NCI-H2081 (cell line): ENCODE data around the gene HYLS1.
A peak's percentile ranks its signal among the peaks of the same experiment; 100 is the strongest.
"Not testable (repeated sequence)": the region's sequence is repeated elsewhere in the genome, so short reads cannot be mapped to it uniquely, and the experiment has no call there.

Experiments
- DNase-seq, 2 experiments: peaks; one replicate each; lab custom pipeline; 2025; lab: John Stamatoyannopoulos, UW

The HYLS1 gene

DNA sequence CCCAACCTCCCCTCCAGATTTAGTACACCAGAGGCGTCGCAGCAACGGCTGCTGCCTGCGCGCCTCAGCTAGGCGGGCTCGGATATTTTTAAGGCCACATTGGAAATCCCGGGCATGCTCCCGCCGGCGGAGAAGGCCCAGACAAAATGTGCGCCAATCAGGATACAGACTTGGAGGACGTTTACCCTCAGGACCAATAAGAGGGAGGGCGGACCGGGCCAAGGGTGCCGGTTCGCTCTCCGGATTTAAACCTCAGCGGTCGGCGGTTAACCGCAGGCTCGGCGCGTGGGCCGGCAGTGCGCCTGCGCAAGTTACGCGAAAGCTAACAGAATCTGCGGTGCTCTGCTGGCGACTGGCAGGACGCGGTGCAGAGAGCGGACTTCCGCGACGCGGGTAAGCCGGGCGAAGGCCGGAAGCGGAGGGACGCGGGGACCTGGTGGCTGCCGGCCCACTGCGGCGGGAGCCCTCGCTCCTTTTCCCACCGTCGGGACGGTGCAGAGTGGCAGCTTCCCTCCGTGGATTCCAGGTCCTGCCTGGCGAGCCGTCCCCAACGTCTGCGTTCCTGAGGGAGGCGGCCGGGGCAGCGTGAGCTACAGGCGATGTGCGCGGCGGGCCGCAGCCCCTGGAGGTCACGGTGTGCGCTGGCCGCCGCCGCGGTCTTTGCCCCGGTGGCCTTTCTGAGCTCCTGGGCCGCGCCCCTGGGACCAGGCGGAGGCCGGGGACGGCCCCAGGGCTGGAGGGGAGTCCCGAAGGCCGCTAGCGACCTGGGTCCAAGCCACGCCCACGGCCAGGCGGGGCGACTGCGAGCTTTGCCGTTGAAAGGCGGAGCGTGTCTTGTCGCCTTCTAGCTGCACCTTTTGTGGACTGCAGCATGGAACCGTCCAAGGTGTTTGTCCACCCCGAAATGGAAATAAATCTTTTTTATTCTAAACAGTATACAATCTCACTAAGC is at the start of gene HYLS1:
Gene HYLS1 (plus strand): TSS at position 296 of the 952 bp plus-strand sequence. CDS start 11,701 bp downstream, outside the sequence.
- DNase-seq, result peak; percentile 90 to 94

DNA sequence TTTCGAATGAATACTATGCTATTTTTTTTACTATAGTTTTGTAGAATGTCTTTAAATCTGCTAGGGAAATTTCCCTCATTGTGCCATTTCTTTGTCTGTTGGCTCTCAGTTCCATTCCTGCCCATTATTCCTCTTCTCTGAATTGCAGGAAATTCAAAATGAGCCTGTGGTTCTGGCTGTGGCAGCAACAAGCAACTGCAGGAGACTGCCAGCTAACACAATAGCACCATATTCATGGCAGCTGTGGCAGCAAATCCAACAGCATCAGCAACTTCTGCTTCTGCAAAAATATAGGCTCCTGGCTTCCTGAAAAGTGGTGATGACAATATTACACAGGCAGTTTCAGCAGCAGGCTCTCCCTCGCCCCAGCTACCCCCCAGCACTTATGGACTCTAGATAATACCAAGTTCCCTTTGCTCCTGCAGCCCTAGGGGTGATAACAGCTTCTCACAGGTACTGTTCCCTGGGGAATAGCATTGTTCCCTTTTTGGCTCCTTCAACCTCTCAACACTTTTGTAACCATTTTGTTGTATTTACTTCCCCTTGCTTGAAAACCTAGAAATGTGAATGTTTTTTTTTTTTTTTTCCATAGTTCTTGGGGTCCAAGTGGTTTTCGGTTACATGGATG is 45.0 kb upstream of the HYLS1 start:
- DNase-seq, result peak in 1 of 2 experiments; percentile 16

DNA sequence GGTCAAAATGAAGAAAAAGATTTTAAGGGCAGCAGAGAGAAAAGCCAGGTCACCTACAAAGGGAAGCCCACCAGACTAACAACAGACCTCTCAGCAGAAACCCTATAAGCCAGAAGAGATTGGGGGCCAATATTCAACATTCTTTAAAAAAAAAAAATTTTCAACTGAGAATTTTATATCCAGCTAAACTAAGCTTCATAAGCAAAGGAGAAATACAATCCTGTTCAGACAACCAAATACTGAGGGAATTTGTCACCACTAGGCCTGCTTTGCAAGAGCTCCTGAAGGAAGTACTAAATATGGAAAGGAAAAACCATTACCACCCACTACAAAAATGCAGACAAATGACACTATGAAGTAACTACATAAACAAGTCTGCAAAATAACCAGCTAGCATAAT is 41.3 kb upstream of the HYLS1 start:
- DNase-seq, result no peak

- not testable (repeated sequence) for DNase-seq
Observed at GRCh38 chr11:125857670-125858069, 29.8 kb upstream of the HYLS1 start.

DNA sequence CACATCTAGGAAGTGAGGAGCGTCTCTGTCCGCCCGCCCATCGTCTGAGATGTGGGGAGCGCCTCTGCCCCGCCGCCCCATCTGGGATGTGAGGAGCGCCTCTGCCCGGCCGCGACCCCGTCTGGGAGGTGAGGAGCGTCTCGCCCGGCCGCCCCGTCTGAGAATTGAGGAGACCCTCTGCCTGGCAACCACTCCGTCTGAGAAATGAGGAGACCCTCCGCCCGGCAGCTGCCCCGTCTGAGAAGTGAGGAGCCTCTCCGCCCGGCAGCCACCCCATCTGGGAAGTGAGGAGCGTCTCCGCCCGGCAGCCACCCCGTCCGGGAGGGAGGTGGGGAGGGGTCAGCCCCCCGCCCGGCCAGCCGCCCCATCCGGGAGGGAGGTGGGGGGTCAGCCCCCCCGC is 24.7 kb upstream of the HYLS1 start:
- not testable (repeated sequence) for DNase-seq

GRCh38 chr11:125865354-125865753 is 22.1 kb upstream of the HYLS1 start:
- DNase-seq, result not testable (repeated sequence)

DNA sequence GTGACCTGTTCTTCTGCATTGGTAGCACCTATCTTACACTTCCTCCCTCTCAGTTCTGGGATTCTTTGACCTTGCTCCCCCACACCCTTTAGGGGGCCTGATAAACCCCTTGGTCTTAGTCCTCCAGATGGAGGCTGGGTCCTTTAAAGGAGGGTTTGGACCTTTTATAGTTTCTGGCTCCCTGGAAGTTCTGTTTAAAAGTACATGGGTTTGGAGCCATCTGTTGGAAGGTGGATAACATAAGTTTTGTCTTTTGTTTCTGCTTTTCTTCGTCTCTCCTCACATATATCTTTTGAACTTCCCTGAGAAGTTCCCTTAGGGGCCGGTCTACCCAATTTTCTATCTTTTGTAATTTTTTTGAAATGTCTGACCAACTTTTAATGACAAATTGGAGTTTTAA is 17.9 kb upstream of the HYLS1 start:
- no peak for DNase-seq

DNA sequence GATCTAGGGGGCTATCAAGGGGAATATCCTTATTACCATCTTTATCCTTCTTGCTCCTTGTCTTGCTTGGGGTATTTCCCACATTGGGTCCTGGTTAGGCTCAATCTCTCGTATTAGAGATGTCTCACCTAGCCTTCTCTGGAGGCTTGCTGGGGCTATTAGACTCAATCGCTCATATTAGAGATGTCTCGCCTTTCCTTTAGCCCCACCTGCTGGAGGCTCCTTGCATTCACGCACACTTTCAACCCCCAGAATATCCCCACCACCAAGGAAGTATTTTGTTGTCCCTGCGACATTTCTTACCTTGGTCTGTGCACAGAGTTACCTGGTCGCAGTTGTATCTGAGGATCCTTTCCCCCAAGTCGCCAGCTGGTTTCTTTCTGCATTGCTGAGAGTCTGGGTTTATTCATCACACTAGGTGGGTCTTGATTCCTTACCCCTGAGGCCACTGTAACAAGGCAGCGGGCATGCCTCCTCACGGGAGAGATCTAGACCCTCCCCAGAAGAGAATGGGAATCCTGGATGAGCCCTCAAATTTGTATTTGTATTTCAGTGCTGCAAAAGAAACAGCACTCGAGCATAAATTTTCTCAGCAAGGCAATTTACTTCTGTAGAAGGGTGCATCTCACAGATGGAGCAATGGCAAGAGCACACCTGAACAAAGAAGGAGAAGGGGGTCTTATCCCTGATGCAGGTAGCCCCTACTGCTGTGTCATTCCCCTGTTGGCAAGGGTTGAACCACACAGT is 15.9 kb upstream of the HYLS1 start:
- DNase-seq, result peak; percentile 21 to 43

DNA sequence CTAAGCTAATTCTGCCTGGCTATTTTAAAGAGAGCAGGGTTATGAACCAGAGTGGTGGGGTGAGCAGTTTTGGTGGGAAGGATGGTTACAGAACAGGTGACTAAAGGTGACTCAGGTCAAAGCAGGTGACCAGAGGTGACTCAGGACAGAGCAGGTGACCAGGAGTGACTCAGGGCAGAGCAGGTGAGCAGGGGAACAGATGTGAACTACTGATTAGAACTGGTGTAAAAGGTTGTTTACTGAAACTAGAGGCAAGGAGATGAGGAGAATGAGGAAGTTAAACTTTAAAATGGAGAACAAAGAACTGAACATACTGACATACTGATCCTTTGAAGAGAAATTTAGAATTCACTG is 15.4 kb upstream of the HYLS1 start:
- no peak for DNase-seq

- no peak for DNase-seq
Observed at GRCh38 chr11:125873881-125874555, 13.4 kb upstream of the HYLS1 start.

DNA sequence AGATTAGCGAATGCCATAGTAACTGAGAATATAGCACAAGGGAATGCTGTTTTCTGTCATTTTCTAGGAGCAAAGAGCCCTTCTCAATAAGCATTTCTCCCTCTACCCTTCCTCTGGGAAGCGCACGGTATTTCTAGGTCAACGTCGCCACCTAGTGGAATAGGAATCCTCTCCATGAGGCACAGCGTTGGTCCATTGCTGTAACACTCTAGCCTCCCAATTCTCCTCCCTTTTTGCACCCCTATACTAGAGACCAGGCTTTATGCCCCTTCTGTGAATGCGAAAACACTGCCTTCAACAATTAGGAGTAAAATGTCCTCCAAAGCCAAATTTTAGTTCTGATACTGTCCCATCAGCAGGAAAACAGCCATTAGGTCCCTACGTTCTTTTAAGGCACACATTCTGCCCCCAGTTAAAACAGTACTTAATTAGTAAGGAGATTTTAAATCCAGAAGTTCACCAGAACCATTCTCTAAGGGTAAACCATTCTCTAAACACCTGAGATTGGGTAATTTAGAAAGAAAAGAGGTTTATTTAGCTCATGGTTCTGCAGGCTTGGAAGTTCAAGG is 12.8 kb upstream of the HYLS1 start:
- peak; percentile 75 to 76 for DNase-seq

DNA sequence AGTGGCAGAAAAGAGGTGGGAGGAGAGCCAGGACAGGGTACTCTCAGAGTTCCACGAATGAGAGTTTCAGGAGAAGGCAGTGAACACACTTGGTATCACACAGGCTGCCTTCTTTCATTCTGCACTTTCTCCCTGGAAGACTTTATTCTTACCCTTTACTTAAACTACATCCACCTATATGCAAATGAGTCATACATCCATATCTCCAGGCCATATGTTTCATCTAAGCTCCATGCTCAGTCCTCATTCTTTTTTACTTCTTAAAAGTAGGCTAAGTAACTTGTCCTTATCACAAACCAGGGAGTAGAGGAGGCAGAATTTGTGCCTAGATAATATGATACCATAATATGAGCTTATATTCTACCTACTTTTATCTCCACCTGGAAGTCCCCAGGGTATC is 6.2 kb upstream of the HYLS1 start:
- no peak for DNase-seq

- DNase-seq, result no peak
Observed at GRCh38 chr11:125883375-125883774, 4.1 kb upstream of the HYLS1 start.

DNA sequence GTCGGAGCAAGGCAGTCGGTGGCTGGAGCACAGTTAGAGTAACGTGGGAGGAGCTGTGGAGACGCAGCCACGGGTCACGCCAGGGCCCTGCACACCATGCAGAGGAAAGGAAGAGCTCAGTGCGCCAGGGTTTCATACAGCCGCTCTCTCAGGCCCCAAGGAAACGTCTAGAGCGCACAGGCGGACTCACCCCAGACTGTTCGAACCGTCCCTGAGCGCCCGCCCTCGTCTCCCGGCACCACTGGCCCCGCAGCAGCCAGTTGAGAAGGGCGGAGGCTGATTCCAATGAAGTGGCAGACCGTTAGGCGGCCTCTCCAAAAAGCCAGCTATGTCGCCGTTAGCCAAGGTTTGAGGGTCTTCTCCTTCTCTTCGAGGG is 483 bp upstream of the HYLS1 start:
- DNase-seq, result no peak

DNA sequence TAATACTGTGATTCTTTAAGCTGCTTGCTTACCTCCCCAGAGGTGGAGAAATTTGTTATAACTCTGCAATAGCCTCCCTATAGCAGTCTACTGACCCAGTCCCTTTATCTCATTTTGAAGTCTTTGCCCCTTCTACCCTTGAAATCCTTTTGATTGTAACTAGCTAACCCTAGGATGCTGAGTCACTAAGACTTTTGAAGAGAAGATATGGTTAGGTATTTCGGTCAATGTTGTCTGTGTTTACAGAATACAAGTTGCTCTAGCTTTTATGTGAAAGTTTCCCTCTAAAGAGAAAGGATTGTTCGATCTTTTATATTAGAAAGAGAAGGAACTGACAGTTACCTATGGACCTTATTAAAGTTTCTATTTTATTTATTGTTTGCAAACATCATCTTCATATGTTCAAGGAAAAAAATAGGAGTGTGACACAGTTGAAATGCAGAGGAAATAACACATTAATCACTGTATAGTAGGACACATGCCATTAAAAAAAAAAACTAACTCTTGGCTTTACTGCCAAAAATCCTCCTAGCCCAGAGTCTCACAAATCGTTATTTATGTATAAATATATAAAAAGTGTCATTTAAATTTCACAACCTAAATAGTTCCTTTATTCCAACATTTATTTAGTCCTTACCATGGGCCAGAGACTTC is 3.1 kb downstream of the HYLS1 start:
- no peak for DNase-seq

GRCh38 chr11:125892071-125892470 is 4.6 kb downstream of the HYLS1 start:
- DNase-seq, result no peak

GRCh38 chr11:125892994-125893393 is 5.5 kb downstream of the HYLS1 start:
- no peak for DNase-seq

DNA sequence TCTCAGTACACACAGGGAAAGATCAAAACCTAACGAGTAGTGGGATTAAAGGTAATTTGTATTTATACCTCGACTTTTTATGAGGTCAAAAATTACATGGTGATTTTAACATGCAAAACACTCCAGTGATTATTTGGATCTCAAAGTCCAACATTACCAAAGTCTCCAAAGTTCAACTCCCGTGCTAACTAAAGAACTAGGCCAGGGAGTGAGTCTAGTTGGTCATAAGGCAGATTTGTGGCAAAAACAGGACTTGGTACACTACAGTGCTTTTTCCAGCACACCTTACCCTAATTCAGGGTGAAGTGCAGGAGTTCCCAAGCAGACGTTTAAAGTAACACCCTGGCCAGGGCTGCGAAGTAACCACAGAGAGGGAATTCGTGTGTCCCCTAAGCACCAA is 14.4 kb downstream of the HYLS1 start:
- no peak for DNase-seq

DNA sequence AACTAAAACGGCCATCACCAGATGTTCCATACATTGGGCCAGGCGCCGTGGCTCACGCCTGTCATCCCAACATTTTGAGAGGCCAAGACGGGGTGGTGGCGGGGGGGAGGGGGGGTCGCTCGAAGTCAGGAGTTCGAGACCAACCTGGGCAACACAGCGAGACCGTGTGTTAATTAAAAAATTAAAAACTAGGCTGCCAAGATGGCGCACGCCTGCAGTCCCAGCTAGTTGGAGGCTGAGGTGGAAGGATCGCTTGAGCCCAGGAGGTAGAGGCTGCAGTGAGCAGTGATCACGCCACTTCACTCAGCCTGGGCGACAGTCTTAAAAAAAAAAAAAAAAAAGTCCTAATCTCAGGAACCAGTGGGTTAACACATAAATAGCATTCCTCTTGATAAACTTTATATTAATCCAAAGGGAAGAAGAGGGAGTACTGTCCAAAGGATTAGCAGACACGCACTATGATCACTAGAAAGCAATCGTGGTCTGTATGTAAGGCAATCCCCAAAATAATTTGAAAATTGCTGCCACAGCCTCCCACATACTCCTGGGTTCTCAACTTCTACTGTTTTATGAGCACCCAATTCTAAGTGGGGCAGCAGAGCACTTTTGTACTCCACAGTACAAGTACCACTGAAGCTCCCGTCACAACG is 14.9 kb downstream of the HYLS1 start:
- DNase-seq, result peak in 1 of 2 experiments; percentile 12

DNA sequence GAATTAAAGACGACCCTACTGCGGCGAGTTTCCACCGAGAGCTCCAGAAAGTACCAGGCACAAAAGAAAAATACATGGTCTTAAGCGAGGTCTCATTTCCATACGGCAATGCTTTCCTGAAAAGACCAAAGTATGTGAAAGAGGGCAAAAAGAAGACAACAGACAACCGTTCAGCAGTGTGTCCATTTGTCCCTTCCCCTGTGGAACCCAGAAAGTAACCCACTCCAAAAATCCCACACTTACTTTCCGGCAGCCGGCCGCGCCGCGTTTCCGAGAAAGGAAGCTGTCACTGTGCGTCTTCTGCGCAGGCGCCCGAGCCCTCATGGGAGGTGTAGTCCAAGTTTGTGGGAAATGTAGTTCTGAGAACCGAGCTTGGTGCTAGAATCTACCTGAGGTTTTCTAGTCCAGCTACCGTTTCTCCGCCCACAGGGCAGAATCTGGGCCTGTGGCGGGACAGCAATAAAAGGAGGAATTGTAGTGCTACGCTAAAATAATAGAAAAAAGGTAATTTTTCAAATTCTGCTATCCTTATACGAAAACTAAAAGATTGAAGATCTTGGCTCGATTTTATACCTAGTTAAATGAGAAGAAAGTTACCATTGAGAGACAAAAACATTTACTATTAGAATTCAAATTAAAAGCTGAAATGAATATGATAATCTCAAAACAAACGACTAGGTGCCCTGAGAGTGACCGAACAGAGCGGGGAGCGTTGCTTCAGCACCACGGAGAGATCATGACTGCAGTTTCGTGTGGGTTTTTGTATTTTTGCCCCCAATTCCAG is 15.7 kb downstream of the HYLS1 start, which contains the start of gene PUS3:
Gene PUS3 (minus strand): TSS at position 280 of the 784 bp plus-strand sequence. CDS start 6,922 bp downstream, outside the sequence.
- DNase-seq, result peak; percentile 92 to 96
